Measurements from ENCODE around the gene ARHGAP15.

DNA sequence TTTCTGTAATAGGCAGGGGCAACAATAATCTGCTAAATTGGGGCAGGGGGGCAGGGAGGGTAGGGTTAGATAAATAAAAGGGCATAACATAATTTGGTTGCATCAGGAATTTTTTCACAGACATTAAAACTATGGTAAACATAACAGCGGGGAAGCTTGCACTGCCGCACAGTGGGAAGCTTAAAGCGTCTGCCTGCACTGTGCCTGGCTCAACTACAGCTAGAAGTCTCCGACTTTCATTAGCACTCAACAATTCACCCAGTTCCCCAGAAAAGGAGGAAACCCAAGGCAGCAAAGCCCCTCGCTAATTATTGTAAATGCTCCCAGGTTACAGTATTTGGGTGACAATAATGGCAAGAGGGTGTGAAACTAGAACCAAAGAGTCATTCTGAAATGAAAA is 562.9 kb downstream of the ARHGAP15 start:
- TF ChIP-seq, protein P1, sequence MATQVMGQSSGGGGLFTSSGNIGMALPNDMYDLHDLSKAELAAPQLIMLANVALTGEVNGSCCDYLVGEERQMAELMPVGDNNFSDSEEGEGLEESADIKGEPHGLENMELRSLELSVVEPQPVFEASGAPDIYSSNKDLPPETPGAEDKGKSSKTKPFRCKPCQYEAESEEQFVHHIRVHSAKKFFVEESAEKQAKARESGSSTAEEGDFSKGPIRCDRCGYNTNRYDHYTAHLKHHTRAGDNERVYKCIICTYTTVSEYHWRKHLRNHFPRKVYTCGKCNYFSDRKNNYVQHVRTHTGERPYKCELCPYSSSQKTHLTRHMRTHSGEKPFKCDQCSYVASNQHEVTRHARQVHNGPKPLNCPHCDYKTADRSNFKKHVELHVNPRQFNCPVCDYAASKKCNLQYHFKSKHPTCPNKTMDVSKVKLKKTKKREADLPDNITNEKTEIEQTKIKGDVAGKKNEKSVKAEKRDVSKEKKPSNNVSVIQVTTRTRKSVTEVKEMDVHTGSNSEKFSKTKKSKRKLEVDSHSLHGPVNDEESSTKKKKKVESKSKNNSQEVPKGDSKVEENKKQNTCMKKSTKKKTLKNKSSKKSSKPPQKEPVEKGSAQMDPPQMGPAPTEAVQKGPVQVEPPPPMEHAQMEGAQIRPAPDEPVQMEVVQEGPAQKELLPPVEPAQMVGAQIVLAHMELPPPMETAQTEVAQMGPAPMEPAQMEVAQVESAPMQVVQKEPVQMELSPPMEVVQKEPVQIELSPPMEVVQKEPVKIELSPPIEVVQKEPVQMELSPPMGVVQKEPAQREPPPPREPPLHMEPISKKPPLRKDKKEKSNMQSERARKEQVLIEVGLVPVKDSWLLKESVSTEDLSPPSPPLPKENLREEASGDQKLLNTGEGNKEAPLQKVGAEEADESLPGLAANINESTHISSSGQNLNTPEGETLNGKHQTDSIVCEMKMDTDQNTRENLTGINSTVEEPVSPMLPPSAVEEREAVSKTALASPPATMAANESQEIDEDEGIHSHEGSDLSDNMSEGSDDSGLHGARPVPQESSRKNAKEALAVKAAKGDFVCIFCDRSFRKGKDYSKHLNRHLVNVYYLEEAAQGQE (IDR thresholded peaks at IDR 0.05; ENCODE audit: borderline replicate concordance): no peak
- TF ChIP-seq, protein P2, sequence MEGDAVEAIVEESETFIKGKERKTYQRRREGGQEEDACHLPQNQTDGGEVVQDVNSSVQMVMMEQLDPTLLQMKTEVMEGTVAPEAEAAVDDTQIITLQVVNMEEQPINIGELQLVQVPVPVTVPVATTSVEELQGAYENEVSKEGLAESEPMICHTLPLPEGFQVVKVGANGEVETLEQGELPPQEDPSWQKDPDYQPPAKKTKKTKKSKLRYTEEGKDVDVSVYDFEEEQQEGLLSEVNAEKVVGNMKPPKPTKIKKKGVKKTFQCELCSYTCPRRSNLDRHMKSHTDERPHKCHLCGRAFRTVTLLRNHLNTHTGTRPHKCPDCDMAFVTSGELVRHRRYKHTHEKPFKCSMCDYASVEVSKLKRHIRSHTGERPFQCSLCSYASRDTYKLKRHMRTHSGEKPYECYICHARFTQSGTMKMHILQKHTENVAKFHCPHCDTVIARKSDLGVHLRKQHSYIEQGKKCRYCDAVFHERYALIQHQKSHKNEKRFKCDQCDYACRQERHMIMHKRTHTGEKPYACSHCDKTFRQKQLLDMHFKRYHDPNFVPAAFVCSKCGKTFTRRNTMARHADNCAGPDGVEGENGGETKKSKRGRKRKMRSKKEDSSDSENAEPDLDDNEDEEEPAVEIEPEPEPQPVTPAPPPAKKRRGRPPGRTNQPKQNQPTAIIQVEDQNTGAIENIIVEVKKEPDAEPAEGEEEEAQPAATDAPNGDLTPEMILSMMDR (IDR thresholded peaks at IDR 0.05; ENCODE audit: poor library complexity, severe bottlenecking): no peak
- TF ChIP-seq POLR2AphosphoS5 (IDR thresholded peaks at IDR 0.05): no peak
- TF ChIP-seq EP300 (conservative IDR thresholded peaks at IDR 0.05; ENCODE audit: poor library complexity, severe bottlenecking): no peak
- no peak for TF ChIP-seq EZH2 (IDR thresholded peaks at IDR 0.05; ENCODE audit: borderline replicate concordance, insufficient read depth, low read length, poor library complexity, severe bottlenecking)
